ENCODE data around the gene PPP1R37. TPM values are rescaled to one million over a fixed set of nuclear protein-coding genes. Genes with fewer than 3 reads are reported as not detected.

The PPP1R37 gene
- total and polyA plus RNA-seq, 2 donors (not counting 1 experiment from before 2014, with no cell fraction given), result 20.7 to 28.1 TPM

- no peak for ATAC-seq (ENCODE audit: low read depth)
- Histone ChIP-seq H3K79me2 (ENCODE audit: control insufficient read depth, insufficient read depth, low read length) (peaks cover 98% of the 10 kb centered on the region), H3K27me3 (replicated peaks in 1 of 4; ENCODE audit: control extremely low read depth in 1 of 4, control insufficient read depth in 3 of 4, insufficient read depth in 4 of 4, low read length in 3 of 4) (no peaks in the 10 kb centered on the region), H3K9me3 (ENCODE audit: control extremely low read depth in 1 of 3, control insufficient read depth in 2 of 3, insufficient read depth in 1 of 3, low read length in 2 of 3) (no peaks in the 10 kb centered on the region), H3K27ac (ENCODE audit: low read length in 2 of 2) (no peak overlapping the region), H2AFZ (ENCODE audit: insufficient read depth, low read depth, low read length, poor library complexity, severe bottlenecking) (no peak overlapping the region), H3K36me3 (replicated peaks in 1 of 2; ENCODE audit: control extremely low read depth in 1 of 2, control insufficient read depth in 1 of 2, extremely low read depth in 1 of 2, insufficient read depth in 2 of 2, low read length in 1 of 2) (peaks cover 0 to 3% of the 10 kb centered on the region in 2 experiments), H4K20me1 (ENCODE audit: control insufficient read depth, insufficient read depth, low read length, poor library complexity, severe bottlenecking) (peaks cover 87% of the 10 kb centered on the region), H3K9ac (ENCODE audit: low read length) (no peak overlapping the region), H3K4me1 (ENCODE audit: control insufficient read depth in 2 of 2, insufficient read depth in 2 of 2, low read length in 2 of 2) (peaks cover 16 to 29% of the 10 kb centered on the region in 2 donors), H3K4me2 (replicated peaks; ENCODE audit: low read depth, low read length, poor library complexity, severe bottlenecking) (no peak overlapping the region), H3K4me3 (ENCODE audit: control extremely low read depth in 1 of 5, extremely low read depth in 1 of 5, insufficient read depth in 1 of 5, low read depth in 2 of 5, low read length in 4 of 5) (no peak overlapping the region)
- intact Hi-C loops (cut with micrococcal nuclease), result no loop called here
- ChIA-PET POLR2A (no interaction called here), CTCF (interaction anchor here (1.0 to 1.7 kb wide), 2 partner anchors 38 kb away, joined by 3 to 4 read pairs; no protein-coding TSS in a partner anchor)
- Mint-ChIP-seq H3K4me3 (no peak overlapping the region), H3K27me3 (no peaks in the 10 kb centered on the region), H3K4me1 (peaks cover 67% of the 10 kb centered on the region), H3K9me3 (ENCODE audit: insufficient read depth) (no peaks in the 10 kb centered on the region), H3K27ac (peak overlapping the region; percentile 56)
- 97% methylated on average over 7 of the region's 7 CpGs for WGBS (ENCODE audit: insufficient coverage)
- TF ChIP-seq CTCF (IDR thresholded peaks at IDR 0.05) (no peak), EZH2 (IDR thresholded peaks at IDR 0.05; ENCODE audit: borderline replicate concordance, insufficient read depth, low read depth, low read length, poor library complexity, severe bottlenecking) (no peak)
- no peak for DNase-seq
These were observed 4.4 kb downstream of the PPP1R37 start for GRCh38 chr19:45097450-45097775.

- Mint-ChIP-seq H3K27me3 (no peaks in the 10 kb centered on the region), H3K4me1 (peaks cover 64% of the 10 kb centered on the region), H3K9me3 (ENCODE audit: insufficient read depth) (no peaks in the 10 kb centered on the region), H3K4me3 (no peak overlapping the region), H3K27ac (peak overlapping the region; percentile 56)
- Histone ChIP-seq H3K4me1 (ENCODE audit: control insufficient read depth in 2 of 2, insufficient read depth in 2 of 2, low read length in 2 of 2) (peaks cover 20 to 32% of the 10 kb centered on the region in 2 donors), H3K9ac (ENCODE audit: low read length) (no peak overlapping the region), H3K27me3 (replicated peaks in 1 of 4; ENCODE audit: control extremely low read depth in 1 of 4, control insufficient read depth in 3 of 4, insufficient read depth in 4 of 4, low read length in 3 of 4) (no peaks in the 10 kb centered on the region), H3K36me3 (replicated peaks in 1 of 2; ENCODE audit: control extremely low read depth in 1 of 2, control insufficient read depth in 1 of 2, extremely low read depth in 1 of 2, insufficient read depth in 2 of 2, low read length in 1 of 2) (peaks cover 0 to 3% of the 10 kb centered on the region in 2 experiments), H3K4me3 (ENCODE audit: control extremely low read depth in 1 of 5, extremely low read depth in 1 of 5, insufficient read depth in 1 of 5, low read depth in 2 of 5, low read length in 4 of 5) (no peak overlapping the region), H3K27ac (ENCODE audit: low read length in 2 of 2) (no peak overlapping the region), H3K9me3 (ENCODE audit: control extremely low read depth in 1 of 3, control insufficient read depth in 2 of 3, insufficient read depth in 1 of 3, low read length in 2 of 3) (no peaks in the 10 kb centered on the region), H2AFZ (ENCODE audit: insufficient read depth, low read depth, low read length, poor library complexity, severe bottlenecking) (no peak overlapping the region), H4K20me1 (ENCODE audit: control insufficient read depth, insufficient read depth, low read length, poor library complexity, severe bottlenecking) (peaks cover 92% of the 10 kb centered on the region), H3K79me2 (ENCODE audit: control insufficient read depth, insufficient read depth, low read length) (peaks cover 100% of the 10 kb centered on the region), H3K4me2 (replicated peaks; ENCODE audit: low read depth, low read length, poor library complexity, severe bottlenecking) (no peak overlapping the region)
- ChIA-PET POLR2A (interaction anchor here (0.6 kb wide), 1 partner anchor 56 kb away, joined by 3 read pairs; no protein-coding TSS in a partner anchor), CTCF (interaction anchor here (1.7 kb wide), 1 partner anchor 38 kb away, joined by 4 read pairs; no protein-coding TSS in a partner anchor)
- 95% methylated on average over 12 of the region's 16 CpGs for WGBS (ENCODE audit: insufficient coverage)
- TF ChIP-seq CTCF (IDR thresholded peaks at IDR 0.05), result no peak
- TF ChIP-seq EZH2 (IDR thresholded peaks at IDR 0.05; ENCODE audit: borderline replicate concordance, insufficient read depth, low read depth, low read length, poor library complexity, severe bottlenecking), result no peak
- intact Hi-C loops (cut with micrococcal nuclease), result no loop called here
- ATAC-seq (ENCODE audit: low read depth) (no peak), DNase-seq (no peak)
These were observed 5.0 kb downstream of the PPP1R37 start for GRCh38 chr19:45097776-45098520.
